ENCODE measurements around the gene ZFY.

The ZFY gene

DNA sequence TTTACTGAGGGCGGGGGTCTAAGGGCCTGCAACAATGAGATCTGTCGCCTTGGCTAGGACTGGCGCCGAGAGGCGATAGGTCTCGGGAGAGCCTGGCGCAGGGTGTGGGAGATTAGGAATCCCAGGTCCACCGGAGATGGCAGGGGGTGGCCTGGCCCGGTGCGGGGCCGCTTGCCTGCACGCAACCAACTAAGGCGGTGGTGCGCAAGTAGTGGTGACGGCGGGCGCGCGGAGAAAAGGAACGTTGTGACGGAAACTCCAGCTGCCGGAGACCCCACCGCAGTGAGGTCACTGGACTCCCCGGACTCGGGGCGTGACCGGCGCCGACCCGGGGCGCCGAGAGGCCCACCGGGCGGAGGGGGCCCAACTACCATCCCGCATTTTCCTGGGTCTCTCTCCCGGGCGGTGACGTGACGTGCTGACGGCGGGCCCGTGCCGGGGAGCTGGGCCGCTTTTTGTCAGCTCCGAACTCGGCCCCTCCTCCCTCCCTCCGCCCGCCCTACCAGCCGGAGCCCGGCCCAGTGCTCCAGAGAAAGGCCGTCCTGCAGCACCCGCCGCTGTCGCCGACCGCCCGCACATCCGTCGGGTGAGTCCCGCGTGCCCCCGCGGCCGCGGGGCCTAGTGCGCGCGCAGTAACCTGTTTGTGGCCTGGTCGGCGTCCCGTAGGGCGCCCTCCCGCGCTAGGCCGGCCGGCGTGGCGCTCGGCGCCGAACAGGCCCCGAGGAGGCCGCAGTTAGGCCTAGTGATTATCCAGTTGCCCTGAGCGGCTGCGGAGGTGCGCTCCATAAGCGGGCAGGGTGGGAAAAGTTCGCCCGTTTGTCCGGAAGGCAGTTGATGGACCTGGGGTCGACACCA lies at the start of gene ZFY:
Gene ZFY (plus strand): TSS at position 521 of the 855 bp plus-strand sequence. CDS start 18,556 bp downstream, outside the sequence.
- DNase-seq: peak; percentile 87 to 91 (median 87)

DNA sequence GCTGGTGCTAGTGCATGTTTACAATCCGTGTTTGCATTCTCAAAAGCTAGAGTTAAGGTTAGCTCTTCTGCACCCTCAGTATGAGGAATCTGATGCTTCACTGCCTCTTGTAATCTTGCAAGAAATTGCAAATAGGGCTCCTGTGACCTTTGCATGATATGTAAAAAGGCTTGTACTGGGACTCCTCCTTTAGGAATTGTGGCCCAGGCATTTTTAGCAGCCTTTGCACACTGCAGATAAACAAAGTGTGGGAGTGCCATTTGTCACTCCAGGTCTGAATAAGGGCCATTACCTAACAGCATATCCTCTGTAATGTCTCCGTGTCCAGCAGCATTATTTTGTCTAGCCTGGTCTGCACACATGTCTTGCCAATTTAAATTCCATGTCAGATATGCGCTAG lies 49.3 kb upstream of the ZFY start:
- DNase-seq: no peak

DNA sequence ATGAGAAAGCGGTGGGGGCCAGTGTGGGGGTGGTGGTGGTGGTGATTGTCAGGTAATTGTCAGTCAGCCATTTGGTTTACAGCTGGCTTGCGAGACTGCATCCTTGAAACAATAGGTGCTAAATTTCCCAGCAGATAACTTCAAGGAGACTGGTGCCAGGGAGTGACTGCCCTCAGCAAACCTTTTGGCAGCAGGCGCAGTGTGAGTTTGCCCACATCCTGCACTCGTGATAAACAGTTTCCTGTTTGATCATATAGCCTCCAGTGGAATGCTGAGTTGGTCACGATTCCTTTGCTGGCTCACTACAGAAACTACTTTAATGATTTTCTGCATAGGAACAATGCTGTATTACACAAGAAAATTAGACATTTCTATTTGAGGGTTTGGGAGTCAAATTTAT lies 47.8 kb upstream of the ZFY start:
- DNase-seq: peak; percentile 41 to 62 (median 54)

DNA sequence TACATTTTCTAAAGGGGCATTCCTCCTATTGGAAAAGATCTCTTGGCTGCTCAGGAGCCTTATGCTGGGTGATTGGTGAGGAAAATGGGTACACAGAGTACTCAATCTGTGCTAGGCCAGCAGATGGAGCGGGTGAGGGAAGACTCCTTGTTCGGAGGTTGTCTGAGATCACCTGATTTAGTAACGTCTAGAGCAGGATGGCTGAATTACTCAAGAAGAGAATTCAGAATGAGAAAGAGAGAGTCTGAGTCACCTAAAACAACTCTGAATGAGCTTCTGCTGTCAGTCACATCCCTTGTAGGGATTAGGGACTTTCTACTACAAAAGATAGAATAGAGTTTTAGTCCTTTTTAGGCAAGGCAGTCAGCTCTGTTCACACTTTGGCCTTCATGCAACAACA lies 47.2 kb upstream of the ZFY start:
- peak; percentile 37 to 65 (median 62) for DNase-seq

DNA sequence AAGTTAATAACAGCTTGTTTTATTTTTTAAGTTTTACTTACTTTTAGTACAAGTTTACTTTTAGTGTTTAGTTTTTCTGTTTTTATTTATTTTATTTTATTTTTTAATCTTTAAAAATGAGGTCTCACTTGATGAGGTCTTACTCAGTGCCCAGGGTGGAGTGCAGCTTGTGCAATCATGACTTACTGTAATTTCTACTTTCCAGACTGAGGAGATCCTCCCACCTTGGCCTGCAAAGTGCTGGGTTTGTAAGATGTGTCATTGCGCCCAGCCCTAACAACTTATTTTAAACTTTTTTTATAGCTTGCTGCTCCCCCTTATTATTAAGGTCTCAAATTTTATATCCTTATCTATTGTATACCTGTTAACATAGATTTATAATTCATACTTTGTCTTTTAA lies 41.7 kb upstream of the ZFY start:
- DNase-seq: peak; percentile 53 to 63 (median 61)

DNA sequence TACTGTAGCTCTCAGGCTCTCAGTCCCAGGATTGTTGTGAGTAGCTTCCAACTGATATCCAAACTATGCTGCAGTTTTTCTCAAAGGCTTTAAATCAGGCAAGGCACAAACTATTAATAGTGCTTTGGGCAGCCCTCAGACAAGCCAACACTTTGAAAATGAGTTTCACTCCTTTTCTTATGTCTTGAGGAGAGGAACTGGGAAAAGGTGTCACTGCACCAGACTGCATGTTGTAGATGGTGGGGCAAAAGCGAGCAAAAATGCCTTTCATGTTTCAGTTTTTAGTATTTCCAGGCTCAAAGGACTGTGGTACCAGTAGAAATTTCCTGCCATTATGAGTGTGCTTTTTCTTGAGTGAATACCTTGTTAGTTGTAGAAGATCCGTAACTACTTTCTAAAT lies 39.1 kb upstream of the ZFY start:
- no peak for DNase-seq

DNA sequence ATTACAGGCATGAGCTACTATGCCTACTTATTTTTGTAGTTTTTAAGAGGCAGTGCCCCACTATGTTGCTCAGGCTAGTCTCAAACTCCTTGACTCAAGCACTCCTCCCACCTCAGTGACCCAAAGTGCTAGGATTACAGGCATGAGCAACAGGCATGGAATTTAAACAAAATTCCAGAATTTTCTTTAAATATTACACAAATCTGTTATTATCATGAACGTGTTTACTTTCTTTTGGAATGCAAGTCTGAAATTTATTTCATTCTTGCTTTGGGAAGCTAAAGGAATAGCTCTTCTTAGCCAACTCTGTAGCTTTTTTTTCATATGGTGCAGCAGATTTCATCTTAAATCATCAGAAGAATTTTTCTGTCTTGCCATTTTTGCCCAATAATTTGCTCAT lies 27.8 kb upstream of the ZFY start:
- DNase-seq: no peak

DNA sequence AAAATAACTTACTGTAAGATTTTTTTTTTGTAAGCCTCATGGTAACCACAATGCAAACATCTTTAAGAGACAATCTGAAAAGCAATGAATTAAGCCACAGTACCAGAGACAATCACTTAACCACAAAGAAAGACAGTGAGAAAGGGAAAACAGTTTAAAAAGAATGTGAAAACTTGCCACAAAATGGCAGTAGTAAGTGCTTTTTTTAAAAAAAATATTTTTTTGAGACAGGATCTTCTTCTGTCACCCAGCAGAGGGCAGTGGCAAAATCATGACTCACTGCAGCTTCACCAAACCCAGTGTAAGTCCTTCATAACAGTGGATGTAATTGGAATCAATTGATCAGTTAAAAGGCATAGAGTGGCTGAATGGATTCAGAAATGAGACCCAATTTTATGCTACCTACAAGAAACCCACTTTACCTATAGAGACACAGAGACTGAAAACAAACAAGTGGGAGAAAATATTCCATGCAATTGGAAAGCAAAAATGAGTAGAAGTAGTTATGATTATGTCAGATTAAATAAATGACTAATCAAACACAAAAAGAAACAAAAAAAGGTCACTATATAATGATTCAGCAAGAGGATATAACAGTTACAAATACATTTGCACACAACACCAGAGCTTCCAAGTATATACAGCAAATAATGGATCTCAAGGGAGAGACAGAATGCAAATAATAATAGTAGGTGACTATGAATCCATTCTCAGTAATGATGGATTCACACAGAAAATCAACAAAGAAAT lies 21.9 kb upstream of the ZFY start:
- peak; percentile 49 to 64 (median 63) for DNase-seq

DNA sequence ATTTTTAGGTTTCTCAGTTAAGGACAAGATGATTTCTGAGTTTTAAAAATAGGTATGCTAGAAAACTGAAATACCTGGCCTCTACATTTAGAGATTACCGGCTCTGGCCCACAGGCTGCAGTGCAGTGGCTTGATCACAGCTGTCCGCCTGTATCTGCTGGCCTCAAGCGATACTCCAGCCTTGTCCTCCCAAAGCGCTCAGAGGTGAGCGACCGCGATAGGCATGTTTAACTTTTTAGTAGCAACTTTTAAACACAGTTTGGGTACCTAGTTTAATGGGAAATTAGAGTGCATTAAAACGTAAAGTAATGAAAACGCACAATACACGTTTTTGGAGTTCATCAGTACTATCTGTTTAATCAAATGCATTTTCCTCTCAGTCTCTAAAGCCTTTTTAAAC lies 1.1 kb upstream of the ZFY start:
- DNase-seq: no peak

DNA sequence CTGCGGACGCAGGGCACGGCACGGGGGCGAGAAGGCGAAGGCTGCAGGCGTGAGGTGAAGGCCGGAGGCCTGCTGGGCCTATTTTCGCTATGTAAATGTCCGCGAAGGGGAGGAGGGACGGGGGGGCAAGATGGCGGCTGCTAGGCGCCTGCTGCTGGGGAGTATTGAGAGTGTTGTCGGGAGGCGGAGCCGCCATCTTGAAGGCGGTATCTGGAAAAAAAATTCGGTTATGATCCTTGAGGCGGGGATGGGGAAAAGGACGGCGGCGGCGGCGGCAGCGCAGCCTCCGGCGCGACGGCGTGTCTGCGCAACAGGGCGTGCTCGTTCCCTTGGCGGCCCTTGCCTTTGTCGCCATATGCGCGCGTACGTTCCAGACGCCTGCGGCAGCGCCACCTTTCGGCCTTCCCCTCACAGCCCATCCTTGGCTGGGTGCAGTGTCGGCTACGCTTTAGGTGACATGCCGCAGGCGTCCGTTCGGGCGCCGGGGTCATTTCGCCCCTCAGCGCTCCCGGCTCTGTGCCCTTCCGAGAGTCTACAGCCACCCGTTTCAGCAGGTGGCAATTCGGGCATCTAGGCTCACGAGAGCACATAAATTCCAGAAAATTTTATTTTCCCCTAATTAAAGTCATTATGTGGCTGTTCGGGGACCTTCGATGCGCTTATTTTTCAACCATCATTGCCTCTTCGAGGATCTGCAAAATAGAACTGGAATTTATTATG lies 695 bp downstream of the ZFY start:
- DNase-seq: peak; percentile 80 to 88 (median 81)

DNA sequence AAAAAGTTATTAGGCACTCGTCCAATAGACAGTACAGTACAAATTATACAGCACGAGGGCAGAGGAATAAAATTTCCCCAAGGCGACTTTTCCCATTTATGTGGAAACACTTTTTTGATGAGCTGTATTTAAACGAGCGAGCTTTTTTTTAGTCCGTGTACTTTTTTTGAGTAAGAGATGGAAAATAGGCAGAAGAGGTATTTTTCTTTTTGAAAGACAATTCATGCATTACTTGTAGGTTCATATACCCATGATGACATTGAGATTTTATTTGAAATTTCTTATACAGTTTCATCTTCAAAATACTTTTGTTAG lies 1.2 kb downstream of the ZFY start:
- peak; percentile 22 to 56 (median 56) for DNase-seq

DNA sequence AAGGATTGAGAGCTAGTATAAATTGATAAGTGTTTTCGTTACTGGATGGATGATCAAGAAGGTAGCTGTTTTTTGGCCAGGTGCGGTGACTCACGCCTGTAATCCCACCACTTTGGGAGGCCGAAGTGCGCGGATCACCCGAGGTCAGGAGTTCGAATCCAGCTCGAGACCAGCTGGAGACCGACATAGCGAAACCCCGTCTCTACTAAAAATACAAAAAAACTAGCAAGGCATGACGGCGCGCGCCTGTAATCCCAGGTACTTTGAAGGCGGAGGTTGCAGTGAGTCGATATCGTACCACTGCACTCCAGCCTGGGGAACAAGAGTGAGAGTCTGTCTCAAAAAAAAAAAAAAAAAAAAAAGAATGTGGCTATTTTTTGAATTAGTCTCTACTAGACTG lies 2.0 kb downstream of the ZFY start:
- no peak for DNase-seq

DNA sequence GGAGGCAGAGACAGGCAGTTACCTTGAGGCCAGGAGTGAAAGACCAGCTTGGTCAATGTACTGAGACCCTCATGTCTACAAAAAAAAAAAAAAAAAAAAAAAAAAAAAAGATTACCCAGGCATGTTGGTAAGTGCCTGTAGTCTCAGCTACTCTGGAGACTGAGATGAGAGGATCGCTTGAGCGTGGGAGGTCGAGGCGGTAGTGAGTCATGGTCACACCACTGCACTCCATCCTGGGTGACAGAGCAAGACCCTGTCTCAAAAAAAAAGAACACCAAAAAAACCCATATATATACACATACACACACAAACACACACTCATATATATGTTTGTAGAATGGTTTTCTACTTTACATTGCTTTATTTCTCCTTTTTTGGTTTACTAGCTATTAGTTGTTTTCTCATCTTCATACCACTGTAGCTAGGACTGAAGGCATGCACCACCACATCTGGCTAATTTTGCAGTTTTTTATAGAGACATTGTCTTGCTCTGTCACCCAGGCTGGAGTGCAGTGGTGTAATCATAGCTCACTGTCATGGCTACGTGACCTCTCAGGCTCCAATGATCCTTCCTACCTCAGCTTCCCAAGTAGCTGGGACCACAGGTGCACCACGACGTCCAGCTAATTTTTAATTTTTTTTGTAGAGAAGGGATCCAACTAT lies 14.5 kb downstream of the ZFY start:
- peak; percentile 52 to 60 (median 55) for DNase-seq

DNA sequence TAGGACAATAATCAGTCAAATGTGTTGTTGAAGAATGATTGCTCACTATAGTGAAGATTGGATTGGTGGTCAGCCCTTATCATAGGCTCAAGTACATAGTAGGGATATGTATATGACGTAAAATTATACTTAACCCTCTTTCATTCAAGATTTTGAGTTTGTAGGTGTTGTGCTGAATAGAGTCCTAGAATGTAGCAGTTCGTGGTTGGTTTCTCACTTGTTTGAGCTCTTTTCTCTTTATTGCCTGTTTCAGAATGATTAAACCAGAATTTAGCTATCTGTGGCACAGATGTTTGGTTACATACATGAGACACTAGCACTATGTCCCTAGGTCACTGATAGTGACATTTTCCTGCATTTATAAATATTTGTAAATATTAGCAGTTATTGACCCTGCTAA lies 15.5 kb downstream of the ZFY start:
- no peak for DNase-seq

DNA sequence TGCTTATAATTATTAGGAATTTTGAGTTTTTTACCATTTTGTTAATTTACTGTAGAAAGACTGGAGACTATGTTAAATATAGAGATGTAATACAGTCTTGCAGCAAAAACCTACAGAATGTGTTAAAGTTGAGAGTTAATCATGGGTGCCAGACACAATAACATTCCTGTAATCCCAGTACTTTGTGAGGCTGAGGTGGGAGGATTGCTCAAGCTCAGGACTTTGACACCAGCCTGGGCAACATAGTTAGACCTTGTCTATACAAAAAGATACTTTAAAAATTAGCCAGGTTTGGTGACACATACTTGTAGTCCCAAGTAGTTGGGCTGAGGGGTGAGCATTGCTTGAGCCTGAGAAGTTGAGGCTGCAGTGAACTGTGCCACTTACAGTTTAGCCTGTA lies 17.7 kb downstream of the ZFY start:
- DNase-seq: peak in 1 of 3 donors; percentile 6

DNA sequence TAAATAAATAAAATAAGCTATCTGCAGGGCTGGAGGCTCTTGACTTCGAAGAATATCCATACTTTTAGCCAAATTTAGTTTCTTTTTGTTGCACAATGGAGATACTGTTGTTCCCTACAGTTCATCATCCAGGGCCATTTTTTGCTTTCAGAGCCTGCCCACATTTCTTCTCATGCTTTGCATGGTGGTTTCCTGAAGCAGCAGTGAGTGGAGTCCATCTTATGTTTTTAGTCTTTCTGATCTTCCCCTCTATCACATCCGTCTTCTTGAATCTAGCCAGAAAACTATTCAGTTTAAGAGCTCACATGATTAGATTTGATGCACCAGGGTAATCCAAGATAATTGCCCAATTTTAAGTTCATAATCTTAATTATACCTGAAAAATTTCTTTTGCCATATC lies 19.6 kb downstream of the ZFY start:
- no peak for DNase-seq

DNA sequence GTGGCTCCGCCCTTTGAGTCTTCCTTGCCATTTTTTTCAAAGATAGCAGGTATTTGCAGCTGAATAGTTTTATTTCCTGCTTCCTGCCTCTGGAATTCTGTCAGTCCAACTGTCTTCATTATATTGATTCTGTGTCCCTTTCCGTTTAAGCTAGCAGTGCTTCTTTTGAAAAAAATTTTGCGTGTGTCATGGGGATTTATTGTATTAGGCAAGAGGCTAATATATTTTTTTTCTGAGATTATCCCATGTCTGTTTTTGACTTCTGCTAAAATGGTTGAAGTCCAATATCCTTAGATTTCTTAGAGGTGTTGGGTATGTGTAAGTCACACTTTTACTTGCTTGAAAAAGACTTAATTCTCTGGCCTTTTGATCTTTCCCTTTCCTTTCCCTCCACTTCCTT lies 20.4 kb downstream of the ZFY start:
- peak in 2 of 3 donors; percentile 53 to 56 for DNase-seq

DNA sequence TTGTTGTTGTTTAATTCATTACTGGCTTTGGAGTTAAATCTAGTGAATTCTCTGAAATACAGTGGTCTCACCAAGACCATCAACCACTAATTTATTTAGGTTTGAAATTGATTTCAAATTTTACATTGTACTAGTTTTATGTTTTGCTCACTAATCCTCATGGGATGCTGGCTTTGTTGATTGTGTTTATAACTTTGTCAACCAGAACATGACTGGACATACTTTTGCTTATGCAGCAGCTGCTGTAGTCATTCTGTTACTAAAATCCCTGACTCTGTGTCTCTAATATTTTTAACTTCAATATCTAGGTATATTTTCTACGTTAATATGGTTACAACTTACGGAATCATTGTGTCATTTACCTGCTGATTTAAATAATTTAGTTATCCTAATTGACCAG lies 26.9 kb downstream of the ZFY start:
- DNase-seq: no peak

DNA sequence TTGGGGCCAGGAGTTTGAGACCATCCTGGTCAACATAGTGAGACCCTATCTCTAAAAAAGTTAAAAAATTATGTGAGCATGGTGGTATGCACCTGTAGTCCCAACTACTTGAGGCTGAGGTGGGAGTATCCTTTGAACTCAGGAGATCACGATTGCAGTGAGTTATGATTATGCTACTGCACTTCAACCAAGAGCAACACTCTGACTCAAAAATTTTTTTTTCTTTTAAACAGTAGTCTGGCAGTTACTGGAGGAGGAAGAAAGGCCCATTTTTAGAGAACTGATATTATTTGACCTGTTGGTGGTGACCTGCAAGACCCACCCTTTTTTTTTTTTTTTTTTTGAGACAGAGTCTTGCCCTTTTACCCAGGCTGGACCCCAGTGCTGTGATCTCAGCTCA lies 29.6 kb downstream of the ZFY start:
- DNase-seq: no peak

DNA sequence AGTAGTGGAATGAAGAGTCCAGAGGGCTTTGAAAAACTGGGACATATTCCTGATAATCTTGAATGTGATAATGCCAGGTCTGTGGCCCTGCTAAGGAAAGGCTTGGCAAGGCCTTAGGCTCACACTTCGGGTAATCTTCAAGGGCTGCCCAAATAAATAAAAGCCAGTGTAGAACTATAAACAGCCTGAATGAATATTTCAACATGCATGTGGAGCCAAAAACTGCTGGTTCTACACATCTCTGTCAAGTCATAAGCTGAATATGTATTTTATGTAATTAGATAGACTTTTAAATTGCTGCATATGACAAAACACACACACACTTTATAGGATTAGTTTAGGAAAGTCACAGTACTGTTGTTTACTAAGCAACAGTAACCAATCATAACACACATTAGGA lies 30.4 kb downstream of the ZFY start:
- no peak for DNase-seq

DNA sequence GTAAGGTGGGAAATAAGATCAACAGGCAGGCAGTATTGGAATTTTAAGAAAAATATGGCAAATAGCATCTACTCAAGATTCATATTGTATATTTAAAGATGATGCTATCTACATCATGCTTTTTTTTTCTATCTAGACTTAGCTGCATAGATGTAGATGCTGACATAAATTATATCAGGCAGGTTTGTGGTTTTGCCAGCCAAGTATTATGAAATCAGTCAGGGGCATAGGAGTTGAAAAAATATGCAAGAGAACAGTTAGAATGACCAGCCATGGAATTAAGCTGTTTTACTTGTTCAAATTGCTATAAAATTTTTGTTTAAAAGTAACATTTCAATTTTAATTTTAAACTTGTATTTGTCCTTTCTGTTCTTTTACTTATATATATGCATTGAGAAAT lies 34.4 kb downstream of the ZFY start:
- DNase-seq: no peak

DNA sequence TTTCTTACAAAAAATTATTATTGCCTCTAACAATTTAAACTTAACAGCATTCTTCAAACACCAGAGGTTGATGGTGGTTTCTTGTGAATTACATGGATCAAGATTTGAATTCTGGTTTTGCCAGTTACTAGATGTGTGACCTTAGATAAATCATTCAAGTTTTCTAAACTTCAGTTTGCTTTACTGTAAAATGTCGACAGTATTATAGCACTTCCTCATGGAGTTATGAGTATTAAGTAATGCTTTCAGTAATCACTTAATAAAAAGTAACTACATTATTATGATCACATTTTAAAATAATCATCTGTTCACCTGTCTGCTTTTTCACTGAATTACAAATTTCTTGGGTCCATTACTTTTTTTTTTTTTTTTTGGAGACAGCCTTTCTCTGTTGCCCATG lies 37.5 kb downstream of the ZFY start:
- DNase-seq: no peak

DNA sequence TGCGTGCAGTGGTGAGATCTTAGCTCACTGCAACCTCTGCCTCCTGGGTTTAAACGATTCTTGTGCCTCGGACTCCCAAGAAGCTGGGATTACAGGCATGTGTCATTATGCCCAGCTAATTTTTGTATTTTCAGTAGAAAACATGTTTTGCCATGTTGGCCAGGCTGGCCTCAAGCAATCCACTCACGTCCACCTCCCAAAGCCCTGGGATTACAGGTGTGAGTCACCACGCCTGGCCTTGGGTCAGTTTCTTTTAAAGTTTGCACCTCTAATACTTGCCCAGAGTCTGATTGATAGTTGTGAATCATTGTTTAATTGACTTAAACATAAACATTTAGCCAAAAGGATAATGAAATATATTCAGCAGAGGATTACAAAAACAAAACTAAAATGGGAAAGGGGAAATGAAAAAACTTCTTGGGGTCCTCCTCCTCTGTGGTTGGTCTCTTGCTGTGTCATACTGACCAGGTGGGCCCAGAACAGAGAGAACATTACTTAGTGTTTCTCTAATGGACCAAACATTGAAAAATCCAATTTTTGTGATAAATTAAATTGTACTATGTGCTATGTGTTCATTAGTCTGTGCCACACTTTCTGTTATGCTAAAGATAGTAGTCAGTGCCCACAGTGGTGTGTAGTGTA lies 38.0 kb downstream of the ZFY start:
- no peak for DNase-seq
